ENCODE results near the gene ACP2. TPM values are rescaled to one million over a fixed set of nuclear protein-coding genes. Genes with fewer than 3 reads are reported as not detected.

ACP2 gene
- total and polyA plus RNA-seq, 3 donors from 2014 or later, result 40.3 to 63.7 (median 61.3) TPM

DNA sequence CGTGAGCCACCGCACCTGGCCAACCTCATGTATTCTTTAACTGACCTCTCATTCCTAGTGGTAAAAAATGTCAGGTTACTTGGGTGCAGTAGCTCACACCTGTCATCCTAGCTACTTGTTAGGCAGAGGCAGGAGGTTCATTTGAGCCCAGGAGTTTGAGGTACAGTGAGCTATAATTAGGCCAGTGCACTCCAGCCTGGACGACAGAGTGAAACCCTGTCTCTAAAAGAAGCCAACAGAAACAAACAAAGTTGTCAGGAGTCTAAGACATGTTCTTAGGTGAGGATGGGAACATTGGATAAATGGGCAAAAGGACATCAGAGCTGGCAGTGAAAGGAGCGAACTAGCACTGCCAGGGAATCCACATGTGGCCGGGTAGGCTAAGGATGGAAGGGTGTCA lies 39.5 kb upstream of the ACP2 start:
- DNase-seq, result no peak
- H3K4me3 ChIP-seq, result no peak overlapping the region
- no peak overlapping the region for H3K27ac ChIP-seq
- H3K27me3 ChIP-seq, result no peaks in the 10 kb centered on the region
- WGBS, 2 donors, result 87 to 96% methylated on average over 5 of the region's 5 CpGs
- H3K9me3 ChIP-seq, result no peaks in the 10 kb centered on the region
- TF ChIP-seq POLR2A (IDR thresholded peaks at IDR 0.05) (no peak), CTCF (IDR thresholded peaks at IDR 0.05) (no peak)
- no peaks in the 10 kb centered on the region for H3K4me1 ChIP-seq
- H3K36me3 ChIP-seq (ENCODE audit: low read depth, missing control alignments), result no peaks in the 10 kb centered on the region
- intact Hi-C loops (cut with DNase I; ENCODE audit: low total_unique reads), result no loop called here

DNA sequence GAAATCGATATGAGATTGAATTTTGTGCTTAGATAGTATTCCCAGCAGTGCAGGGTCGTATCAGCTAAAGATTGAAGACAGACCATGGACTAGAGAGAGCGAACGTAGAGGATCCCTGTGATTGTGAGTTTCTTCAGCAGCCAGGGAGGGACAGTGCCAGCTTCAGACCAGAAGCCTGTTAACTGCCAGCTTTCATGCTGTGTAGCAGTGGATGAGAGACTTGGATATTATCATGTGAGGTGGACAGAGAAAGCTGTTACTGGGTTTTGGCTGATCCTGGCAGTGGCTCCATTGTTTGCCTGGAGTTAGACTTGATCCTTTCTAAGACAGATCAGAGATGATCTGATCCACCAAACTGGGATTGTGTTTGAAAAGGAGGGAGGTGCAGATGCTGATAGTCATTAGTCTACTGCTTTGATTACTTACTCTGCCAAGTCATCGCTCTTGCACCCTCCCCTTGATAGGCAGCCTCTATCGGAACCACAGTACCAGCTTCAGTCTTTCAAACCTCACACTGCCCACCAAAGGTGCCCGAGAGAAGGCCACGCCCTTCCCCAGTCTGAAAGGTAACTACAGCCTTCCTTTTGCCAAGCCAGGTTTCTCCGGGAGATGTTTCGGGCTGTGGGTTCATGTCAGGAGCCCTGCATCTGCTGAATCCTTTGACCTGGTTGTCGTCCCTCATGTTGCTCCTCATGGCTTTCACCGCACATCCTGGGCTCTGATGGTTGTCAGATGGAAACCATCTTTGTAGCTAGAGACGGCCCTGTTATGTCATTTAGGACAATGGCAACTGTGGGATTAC lies 37.6 kb upstream of the ACP2 start:
- TF ChIP-seq CTCF (IDR thresholded peaks at IDR 0.05), result no peak
- no peak for TF ChIP-seq POLR2A (IDR thresholded peaks at IDR 0.05)

DNA sequence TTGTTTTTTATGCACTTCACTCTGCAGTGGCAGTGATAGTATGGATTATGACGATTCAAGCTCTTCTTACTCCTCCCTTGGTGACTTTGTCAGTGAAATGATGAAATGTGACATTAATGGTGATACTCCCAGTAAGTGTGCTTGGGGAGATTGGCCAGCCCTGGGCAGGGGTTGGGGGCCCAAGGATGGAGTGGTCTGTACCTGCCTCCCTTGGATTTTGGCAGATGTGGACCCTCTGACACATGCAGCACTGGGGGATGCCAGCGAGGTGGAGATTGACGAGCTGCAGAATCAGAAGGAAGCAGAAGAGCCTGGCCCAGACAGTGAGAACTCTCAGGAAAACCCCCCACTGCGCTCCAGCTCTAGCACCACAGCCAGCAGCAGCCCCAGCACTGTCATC lies 35.5 kb upstream of the ACP2 start:
- Histone ChIP-seq H3K27ac (no peak overlapping the region), H3K4me1 (no peaks in the 10 kb centered on the region), H3K9me3 (no peaks in the 10 kb centered on the region), H3K36me3 (ENCODE audit: low read depth, missing control alignments) (no peaks in the 10 kb centered on the region), H3K4me3 (no peak overlapping the region), H3K27me3 (no peaks in the 10 kb centered on the region)
- intact Hi-C loops (cut with DNase I; ENCODE audit: low total_unique reads), result no loop called here
- WGBS, 2 donors, result 89 to 98% methylated on average over 4 of the region's 4 CpGs
- no peak for TF ChIP-seq POLR2A (IDR thresholded peaks at IDR 0.05)
- no peak for TF ChIP-seq CTCF (IDR thresholded peaks at IDR 0.05)
- DNase-seq, result no peak

More for the DNA sequence above, 37.6 kb upstream of the ACP2 start:
- intact Hi-C loops (cut with DNase I; ENCODE audit: low total_unique reads), result no loop called here
- Histone ChIP-seq H3K4me3 (no peak overlapping the region), H3K9me3 (no peaks in the 10 kb centered on the region), H3K36me3 (ENCODE audit: low read depth, missing control alignments) (no peaks in the 10 kb centered on the region), H3K27ac (no peak overlapping the region), H3K4me1 (no peaks in the 10 kb centered on the region), H3K27me3 (no peaks in the 10 kb centered on the region)
- no peak for DNase-seq
- 91 to 93% methylated on average over 13 of the region's 13 CpGs for WGBS, 2 donors

DNA sequence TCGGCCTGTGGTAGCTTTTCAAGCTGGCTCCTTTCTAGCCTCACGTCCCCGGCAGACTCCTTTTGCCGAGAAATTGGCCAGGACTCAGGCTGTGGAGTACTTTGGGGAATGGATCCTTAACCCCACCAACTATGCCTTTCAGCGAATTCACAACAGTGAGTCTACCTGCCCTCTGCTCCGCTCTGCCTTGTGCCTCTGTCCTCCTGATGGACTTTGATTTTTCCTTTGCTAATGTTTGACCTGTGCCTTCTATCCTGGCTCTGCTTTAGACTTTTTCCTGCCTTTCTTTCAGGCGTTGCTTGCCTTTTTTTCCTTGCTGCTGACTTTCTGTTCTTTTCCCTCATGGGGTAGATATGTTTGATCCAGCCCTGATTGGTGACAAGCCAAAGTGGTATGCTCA lies 33.8 kb upstream of the ACP2 start:
- TF ChIP-seq POLR2A (IDR thresholded peaks at IDR 0.05) (no peak), CTCF (IDR thresholded peaks at IDR 0.05) (no peak)
- intact Hi-C loops (cut with DNase I; ENCODE audit: low total_unique reads), result no loop called here
- H3K9me3 ChIP-seq, result no peaks in the 10 kb centered on the region
- H3K36me3 ChIP-seq (ENCODE audit: low read depth, missing control alignments), result no peaks in the 10 kb centered on the region
- no peak overlapping the region for H3K4me3 ChIP-seq
- no peak for DNase-seq
- no peak overlapping the region for H3K27ac ChIP-seq
- 94 to 96% methylated on average over 7 of the region's 7 CpGs for WGBS, 2 donors
- H3K27me3 ChIP-seq, result no peaks in the 10 kb centered on the region
- H3K4me1 ChIP-seq, result no peaks in the 10 kb centered on the region

DNA sequence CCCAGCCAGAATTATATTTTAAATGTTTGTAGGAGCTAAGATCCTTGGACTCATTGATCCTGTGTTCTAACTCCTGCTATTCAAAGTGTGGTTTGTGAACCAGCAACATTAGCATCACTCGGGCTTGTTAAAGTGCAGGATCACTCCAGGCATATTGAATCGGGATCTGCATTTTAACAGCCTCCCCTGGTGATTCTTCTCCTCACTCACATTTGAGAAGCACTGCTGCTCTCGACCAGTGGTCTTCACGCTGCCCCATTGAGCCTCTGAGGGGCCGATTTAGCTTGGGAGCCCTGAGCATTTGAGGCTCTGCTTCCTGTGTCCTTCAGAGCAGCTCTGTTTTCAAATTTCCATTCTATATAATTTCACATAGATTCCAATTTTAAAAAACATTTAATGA lies 32.2 kb upstream of the ACP2 start:
- H3K36me3 ChIP-seq (ENCODE audit: low read depth, missing control alignments), result no peaks in the 10 kb centered on the region

More for the DNA sequence above, 32.2 kb upstream of the ACP2 start:
- DNase-seq, result no peak
- Histone ChIP-seq H3K27me3 (no peaks in the 10 kb centered on the region), H3K4me3 (no peak overlapping the region), H3K27ac (no peak overlapping the region), H3K4me1 (no peaks in the 10 kb centered on the region), H3K9me3 (no peaks in the 10 kb centered on the region)
- 68 to 74% methylated on average over 5 of the region's 5 CpGs for WGBS, 2 donors
- intact Hi-C loops (cut with DNase I; ENCODE audit: low total_unique reads), result no loop called here
- TF ChIP-seq CTCF (IDR thresholded peaks at IDR 0.05) (no peak), POLR2A (IDR thresholded peaks at IDR 0.05) (no peak)

Measured in testis (tissue), 3 donors.